ENCODE measurements around the gene CHFR.

GRCh38 chr12:132887513-132888351, at the start of gene CHFR:
- TF ChIP-seq, protein P1, sequence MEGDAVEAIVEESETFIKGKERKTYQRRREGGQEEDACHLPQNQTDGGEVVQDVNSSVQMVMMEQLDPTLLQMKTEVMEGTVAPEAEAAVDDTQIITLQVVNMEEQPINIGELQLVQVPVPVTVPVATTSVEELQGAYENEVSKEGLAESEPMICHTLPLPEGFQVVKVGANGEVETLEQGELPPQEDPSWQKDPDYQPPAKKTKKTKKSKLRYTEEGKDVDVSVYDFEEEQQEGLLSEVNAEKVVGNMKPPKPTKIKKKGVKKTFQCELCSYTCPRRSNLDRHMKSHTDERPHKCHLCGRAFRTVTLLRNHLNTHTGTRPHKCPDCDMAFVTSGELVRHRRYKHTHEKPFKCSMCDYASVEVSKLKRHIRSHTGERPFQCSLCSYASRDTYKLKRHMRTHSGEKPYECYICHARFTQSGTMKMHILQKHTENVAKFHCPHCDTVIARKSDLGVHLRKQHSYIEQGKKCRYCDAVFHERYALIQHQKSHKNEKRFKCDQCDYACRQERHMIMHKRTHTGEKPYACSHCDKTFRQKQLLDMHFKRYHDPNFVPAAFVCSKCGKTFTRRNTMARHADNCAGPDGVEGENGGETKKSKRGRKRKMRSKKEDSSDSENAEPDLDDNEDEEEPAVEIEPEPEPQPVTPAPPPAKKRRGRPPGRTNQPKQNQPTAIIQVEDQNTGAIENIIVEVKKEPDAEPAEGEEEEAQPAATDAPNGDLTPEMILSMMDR (IDR thresholded peaks at IDR 0.05), result no peak
- no peak for TF ChIP-seq EP300 (IDR thresholded peaks at IDR 0.05)

Data from upper lobe of left lung (tissue), 4 donors.